Bronchial epithelial cell (primary cell): Measurements from ENCODE around the gene TBX10. TPM values are rescaled to one million over a fixed set of nuclear protein-coding genes. Genes with fewer than 3 reads are reported as not detected.
A peak's percentile ranks its signal among the peaks of the same experiment; 100 is the strongest.

Experiments
- DNase-seq: peaks from one replicate; pipeline ENCODE4 v3.0.0-alpha.2; 2010; ENCODE audit warnings: low read depth
- FAIRE-seq: peaks from 2 replicates; lab custom pipeline; 2011; peaks lifted over from hg19 to GRCh38; lab: Jason Lieb, UNC
- H3K27me3 ChIP-seq: 2 replicates; pipeline ENCODE4 v1.5.1; 2011; ENCODE audit warnings: low read length; ENCODE audit not compliant: control insufficient read depth, insufficient read depth
- H3K36me3 ChIP-seq: 2 replicates; pipeline ENCODE4 v1.5.1; 2011; ENCODE audit warnings: low read length; ENCODE audit not compliant: control insufficient read depth, insufficient read depth
- H3K4me3 ChIP-seq: 2 replicates; pipeline ENCODE4 v1.5.1; 2011; ENCODE audit warnings: mild to moderate bottlenecking, low read depth, low read length, control low read depth
- total RNA-seq: library from RNA; depleted of rRNA; stranded (reverse); fragments of >200 nt; gene quantifications from 2 replicates; pipeline ENCODE4 v1.2.1, GENCODE V29; 2014
- TF ChIP-seq, protein P1 (sequence below): IDR thresholded peaks from 2 replicates; pipeline ENCODE4 v1.5.1; 2011; ENCODE audit warnings: mild to moderate bottlenecking, moderate library complexity, low read length, control low read depth, inconsistent platforms; ENCODE audit not compliant: insufficient read depth, severe bottlenecking

The TBX10 gene
- total RNA-seq, 1 donor from 2014 or later, result not detected

GRCh38 chr11:67648140-67648795 lies 8.7 kb upstream of the TBX10 start:
- Histone ChIP-seq H3K36me3 (no peaks in the 10 kb centered on the region), H3K4me3 (no peak overlapping the region), H3K27me3 (no peaks in the 10 kb centered on the region)
- no peak for FAIRE-seq
- TF ChIP-seq, protein P1, sequence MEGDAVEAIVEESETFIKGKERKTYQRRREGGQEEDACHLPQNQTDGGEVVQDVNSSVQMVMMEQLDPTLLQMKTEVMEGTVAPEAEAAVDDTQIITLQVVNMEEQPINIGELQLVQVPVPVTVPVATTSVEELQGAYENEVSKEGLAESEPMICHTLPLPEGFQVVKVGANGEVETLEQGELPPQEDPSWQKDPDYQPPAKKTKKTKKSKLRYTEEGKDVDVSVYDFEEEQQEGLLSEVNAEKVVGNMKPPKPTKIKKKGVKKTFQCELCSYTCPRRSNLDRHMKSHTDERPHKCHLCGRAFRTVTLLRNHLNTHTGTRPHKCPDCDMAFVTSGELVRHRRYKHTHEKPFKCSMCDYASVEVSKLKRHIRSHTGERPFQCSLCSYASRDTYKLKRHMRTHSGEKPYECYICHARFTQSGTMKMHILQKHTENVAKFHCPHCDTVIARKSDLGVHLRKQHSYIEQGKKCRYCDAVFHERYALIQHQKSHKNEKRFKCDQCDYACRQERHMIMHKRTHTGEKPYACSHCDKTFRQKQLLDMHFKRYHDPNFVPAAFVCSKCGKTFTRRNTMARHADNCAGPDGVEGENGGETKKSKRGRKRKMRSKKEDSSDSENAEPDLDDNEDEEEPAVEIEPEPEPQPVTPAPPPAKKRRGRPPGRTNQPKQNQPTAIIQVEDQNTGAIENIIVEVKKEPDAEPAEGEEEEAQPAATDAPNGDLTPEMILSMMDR, result peak; percentile 2
- DNase-seq, result no peak

DNA sequence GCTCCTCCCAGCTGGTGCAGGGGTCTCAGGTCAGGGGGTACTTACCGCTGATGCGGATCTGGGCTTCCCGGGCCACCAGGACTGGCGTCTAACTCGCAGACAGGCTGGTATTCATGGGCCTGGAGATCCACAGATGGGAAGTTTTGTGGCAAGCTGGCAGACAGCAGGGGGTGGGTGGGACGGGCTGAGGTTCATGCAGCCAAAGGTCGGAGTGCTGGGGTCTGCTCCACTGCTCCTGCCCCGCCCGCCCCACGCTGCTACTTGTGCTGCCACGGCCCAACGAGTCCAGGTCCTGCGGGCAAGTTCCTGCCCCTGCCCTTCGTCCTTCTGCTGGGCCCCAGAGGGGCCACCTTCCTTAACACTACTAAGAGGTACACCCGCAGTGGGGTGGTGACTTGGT lies 7.9 kb upstream of the TBX10 start:
- no peak for DNase-seq
- no peak overlapping the region for H3K4me3 ChIP-seq
- H3K27me3 ChIP-seq, result no peaks in the 10 kb centered on the region
- TF ChIP-seq, protein P1, result no peak
- no peak for FAIRE-seq
- no peaks in the 10 kb centered on the region for H3K36me3 ChIP-seq

DNA sequence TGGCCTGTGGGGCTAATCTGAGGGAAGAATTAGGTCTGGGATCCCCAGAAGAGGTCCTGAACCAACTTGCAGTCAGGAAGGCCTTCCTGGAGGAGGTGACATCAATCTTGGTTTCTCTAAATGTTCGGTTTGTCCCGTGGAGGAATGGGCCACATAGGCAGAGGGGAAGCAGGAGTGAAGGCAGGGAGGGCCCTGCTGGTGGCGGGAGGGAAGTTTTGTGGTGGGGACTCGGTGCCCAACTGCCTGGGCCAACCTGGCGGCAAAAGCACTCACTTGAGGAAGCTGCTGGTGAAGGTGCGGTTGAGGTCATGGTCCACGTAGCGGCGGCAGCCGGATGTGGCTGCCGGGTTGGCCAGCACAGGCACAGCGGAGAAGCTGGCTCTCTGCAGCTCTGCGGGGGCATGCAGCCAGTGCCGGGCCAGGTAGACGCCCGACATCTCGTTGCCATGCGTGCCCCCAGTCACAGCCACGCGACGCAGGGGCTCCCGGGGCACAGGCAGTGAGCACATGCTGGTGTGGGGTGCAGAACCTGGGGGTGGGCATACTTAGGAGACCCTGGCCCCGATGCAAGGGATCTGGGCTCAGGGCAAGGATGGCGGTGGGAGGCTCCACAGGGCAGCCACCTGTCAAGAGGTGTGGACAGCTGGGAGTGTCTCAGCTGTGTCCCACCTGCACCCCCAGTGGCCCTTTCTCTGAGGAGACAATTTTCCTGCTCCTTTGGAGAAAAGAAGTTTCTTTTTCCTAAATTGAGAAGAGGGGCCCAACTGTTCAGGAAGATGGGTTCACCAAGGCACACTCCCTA lies 7.2 kb upstream of the TBX10 start:
- no peaks in the 10 kb centered on the region for H3K27me3 ChIP-seq
- DNase-seq (no peak), FAIRE-seq (no peak)
- no peaks in the 10 kb centered on the region for H3K36me3 ChIP-seq
- no peak overlapping the region for H3K4me3 ChIP-seq
- TF ChIP-seq, protein P1, result no peak

DNA sequence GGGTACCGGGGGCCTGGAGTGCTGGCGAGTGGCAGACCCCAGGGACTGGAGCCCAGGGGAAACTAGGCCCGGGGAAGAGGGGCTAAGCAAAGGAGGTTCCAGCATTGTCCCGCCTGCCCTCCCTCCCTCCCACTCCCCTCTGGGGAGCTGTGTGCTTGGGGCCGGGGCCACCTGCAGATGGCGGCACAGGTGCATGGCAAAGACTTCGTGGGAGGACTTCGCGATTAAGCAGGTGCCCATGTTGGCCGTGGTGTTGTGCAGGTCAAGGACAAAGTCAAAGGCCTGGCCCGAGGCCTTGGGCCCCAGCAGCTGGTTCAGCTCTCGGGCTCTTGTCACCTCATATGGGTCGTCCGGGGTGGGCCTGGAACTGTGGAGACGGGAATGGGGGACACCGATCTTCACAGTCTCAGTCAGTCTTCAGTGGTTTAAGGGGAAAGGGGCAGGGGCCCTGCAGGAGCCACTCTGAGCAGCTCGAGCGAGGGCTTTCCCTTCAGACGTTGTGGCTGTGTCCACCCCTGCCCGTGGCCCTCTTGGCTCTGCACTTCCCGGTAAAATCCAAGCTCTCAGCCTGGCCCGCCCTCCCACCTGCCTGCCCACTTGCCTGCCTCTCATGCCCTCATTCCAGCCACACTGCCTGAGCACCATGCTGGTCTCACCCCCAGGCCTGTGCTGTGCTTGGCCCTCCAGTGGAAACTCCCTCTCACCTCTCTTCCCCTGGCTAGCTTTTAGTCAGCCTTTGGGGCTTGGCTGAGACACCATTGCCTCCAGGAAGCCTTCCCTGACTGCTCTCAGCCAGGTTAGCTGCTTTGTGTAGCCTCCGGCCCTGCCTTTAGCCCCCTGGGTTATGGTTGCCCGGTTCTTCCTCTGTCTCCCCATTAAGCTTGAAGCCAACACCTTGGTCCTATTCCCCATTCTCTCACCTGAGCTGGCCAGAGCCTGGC lies 6.2 kb upstream of the TBX10 start:
- no peak for DNase-seq
- FAIRE-seq, result no peak

More for the DNA sequence above, 6.2 kb upstream of the TBX10 start:
- Histone ChIP-seq H3K27me3 (no peaks in the 10 kb centered on the region), H3K4me3 (no peak overlapping the region), H3K36me3 (no peaks in the 10 kb centered on the region)
- TF ChIP-seq, protein P1, result no peak
